HG03103 (cell line): Measurements from ENCODE around the gene CCR6.
"Not testable (repeated sequence)": the region's sequence is repeated elsewhere in the genome, so short reads cannot be mapped to it uniquely, and the experiment has no call there.

Source experiments
- ATAC-seq: cut with Tn5 transposase; IDR thresholded peaks from one replicate; pipeline ENCODE4 v1.9.1; 2021; ENCODE audit warnings: low read depth; ENCODE audit not compliant: unreplicated experiment

CCR6 gene

GRCh38 chr6:167165858-167166471 is 43.1 kb downstream of the CCR6 start:
- no peak for ATAC-seq

- ATAC-seq: not testable (repeated sequence)
Observed at GRCh38 chr6:167167699-167168098, 44.8 kb downstream of the CCR6 start.

GRCh38 chr6:167168296-167168695 is 45.4 kb downstream of the CCR6 start:
- not testable (repeated sequence) for ATAC-seq

- not testable (repeated sequence) for ATAC-seq
Observed at GRCh38 chr6:167169867-167170266, 47.0 kb downstream of the CCR6 start.

- ATAC-seq: not testable (repeated sequence)
Observed at GRCh38 chr6:167171300-167171699, 48.4 kb downstream of the CCR6 start.

- not testable (repeated sequence) for ATAC-seq
Observed at GRCh38 chr6:167172011-167172410, 49.1 kb downstream of the CCR6 start.

- not testable (repeated sequence) for ATAC-seq
Observed at GRCh38 chr6:167177271-167177670, 54.4 kb downstream of the CCR6 start.

- not testable (repeated sequence) for ATAC-seq
Observed at GRCh38 chr6:167178896-167179655, 56.2 kb downstream of the CCR6 start.

GRCh38 chr6:167180086-167180485 is 57.2 kb downstream of the CCR6 start:
- not testable (repeated sequence) for ATAC-seq

GRCh38 chr6:167181351-167181750 is 58.5 kb downstream of the CCR6 start:
- ATAC-seq: not testable (repeated sequence)

GRCh38 chr6:167182913-167183314 is 60.0 kb downstream of the CCR6 start:
- ATAC-seq: peak; percentile 60

- ATAC-seq: not testable (repeated sequence)
Observed at GRCh38 chr6:167185101-167185500, 62.2 kb downstream of the CCR6 start.

- not testable (repeated sequence) for ATAC-seq
Observed at GRCh38 chr6:167187275-167187674, 64.4 kb downstream of the CCR6 start.
